Measurements from ENCODE around the gene CHRNB1. TPM values are rescaled to one million over a fixed set of nuclear protein-coding genes. Genes with fewer than 3 reads are reported as not detected.

Gene CHRNB1
- total and polyA plus RNA-seq, 12 donors, result 18.7 to 56.3 (median 36.9) TPM

DNA sequence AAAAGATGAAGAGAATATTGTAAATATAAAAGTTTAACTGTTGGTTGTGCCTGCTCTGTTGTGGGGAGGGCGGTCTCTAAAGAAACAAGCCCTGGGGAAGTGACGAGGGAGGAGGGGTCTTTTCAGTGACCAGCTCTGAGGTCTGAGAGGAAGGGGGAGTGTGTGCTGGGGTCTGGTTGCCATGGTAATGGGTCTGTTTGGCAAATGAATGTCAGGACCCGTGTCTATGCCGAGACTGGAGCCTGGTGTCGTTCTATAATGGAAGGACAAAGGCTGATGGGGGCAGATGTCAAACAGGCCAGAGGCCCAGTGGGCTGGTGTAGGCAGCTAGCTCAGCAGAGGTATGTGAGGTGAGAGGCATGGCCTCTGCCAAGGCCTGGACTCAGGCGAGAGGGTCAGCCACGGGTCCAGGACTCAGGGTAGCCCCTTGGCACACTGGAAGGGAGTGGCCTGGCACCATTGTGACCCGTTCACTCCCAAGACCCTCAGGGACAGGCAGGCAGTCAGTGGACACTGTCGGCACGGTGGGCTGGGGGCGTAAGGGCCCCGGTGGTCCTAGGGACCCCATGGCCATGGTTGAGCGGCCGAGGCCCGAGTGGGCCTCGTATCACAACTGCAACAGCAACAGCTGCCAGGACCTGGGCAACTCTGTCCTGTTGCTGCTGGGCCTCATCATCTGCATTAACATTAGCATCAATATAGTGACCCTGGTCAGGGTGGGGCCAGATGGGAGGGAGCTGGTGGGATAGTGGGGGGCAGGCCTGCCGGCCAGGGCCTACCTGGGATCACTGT lies 24.8 kb upstream of the CHRNB1 start, which contains the start of gene SPEM1:
Gene SPEM1 (plus strand): TSS at position 506 of the 792 bp plus-strand sequence. CDS start 61 bp downstream, at position 567.
- TF ChIP-seq POLR2A (IDR thresholded peaks at IDR 0.05), result no peak
- TF ChIP-seq, protein P1, sequence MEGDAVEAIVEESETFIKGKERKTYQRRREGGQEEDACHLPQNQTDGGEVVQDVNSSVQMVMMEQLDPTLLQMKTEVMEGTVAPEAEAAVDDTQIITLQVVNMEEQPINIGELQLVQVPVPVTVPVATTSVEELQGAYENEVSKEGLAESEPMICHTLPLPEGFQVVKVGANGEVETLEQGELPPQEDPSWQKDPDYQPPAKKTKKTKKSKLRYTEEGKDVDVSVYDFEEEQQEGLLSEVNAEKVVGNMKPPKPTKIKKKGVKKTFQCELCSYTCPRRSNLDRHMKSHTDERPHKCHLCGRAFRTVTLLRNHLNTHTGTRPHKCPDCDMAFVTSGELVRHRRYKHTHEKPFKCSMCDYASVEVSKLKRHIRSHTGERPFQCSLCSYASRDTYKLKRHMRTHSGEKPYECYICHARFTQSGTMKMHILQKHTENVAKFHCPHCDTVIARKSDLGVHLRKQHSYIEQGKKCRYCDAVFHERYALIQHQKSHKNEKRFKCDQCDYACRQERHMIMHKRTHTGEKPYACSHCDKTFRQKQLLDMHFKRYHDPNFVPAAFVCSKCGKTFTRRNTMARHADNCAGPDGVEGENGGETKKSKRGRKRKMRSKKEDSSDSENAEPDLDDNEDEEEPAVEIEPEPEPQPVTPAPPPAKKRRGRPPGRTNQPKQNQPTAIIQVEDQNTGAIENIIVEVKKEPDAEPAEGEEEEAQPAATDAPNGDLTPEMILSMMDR (IDR thresholded peaks at IDR 0.05), result no peak
- Histone ChIP-seq H3K9me3 (replicated peaks in 1 of 3) (no peaks in the 10 kb centered on the region), H3K36me3 (replicated peaks in 1 of 2) (no peaks in the 10 kb centered on the region), H3K4me1 (replicated peaks in 1 of 2) (no peaks in the 10 kb centered on the region), H3K4me3 (no peak within 1 kb of the TSS), H3K27me3 (no peaks in the 10 kb centered on the region), H3K27ac (no peak within 1 kb of the TSS)
- WGBS, 4 donors, result 44 to 75% (median 75%) methylated on average over 8 to 17 of the region's 17 CpGs
- no peak for DNase-seq
- intact Hi-C loops (cut with DNase I), result no loop called here

DNA sequence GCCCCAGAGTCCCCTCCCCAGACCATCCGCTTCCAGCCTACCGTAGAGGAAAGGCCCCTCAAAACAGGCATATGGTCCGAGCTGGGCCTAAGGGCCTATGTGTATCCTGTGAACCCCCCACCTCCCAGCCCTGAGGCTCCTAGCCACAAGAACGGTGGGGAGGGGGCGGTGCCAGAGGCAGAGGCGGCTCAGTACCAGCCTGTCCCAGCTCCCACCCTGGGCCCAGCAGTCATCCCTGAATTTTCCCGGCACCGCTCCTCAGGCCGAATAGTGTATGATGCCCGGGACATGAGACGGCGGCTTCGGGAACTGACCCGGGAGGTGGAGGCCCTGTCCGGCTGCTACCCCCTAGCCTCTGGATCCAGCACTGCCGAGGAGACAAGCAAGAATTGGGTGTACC lies 23.7 kb upstream of the CHRNB1 start:
- H3K9me3 ChIP-seq (replicated peaks in 1 of 3), result no peaks in the 10 kb centered on the region
- H3K36me3 ChIP-seq (replicated peaks in 1 of 2), result no peaks in the 10 kb centered on the region
- H3K4me3 ChIP-seq, result no peak overlapping the region
- 77 to 96% (median 93%) methylated on average over 2 to 16 of the region's 16 CpGs for WGBS, 4 donors
- intact Hi-C loops (cut with DNase I), result no loop called here
- no peaks in the 10 kb centered on the region for H3K27me3 ChIP-seq
- H3K27ac ChIP-seq, result no peak overlapping the region
- no peaks in the 10 kb centered on the region for H3K4me1 ChIP-seq (replicated peaks in 1 of 2)
- no peak for DNase-seq
- TF ChIP-seq, protein P1 (IDR thresholded peaks at IDR 0.05), result no peak
- TF ChIP-seq POLR2A (IDR thresholded peaks at IDR 0.05), result no peak

- Histone ChIP-seq H3K9me3 (replicated peaks in 1 of 3) (no peaks in the 10 kb centered on the region), H3K4me1 (replicated peaks in 1 of 2) (no peaks in the 10 kb centered on the region), H3K36me3 (replicated peaks in 1 of 2) (no peaks in the 10 kb centered on the region), H3K27ac (no peak overlapping the region), H3K27me3 (no peaks in the 10 kb centered on the region), H3K4me3 (no peak overlapping the region)
- no peak for DNase-seq
- TF ChIP-seq POLR2A (IDR thresholded peaks at IDR 0.05), result no peak
- TF ChIP-seq, protein P1 (IDR thresholded peaks at IDR 0.05), result no peak
- WGBS, 4 donors, result 57 to 74% (median 70%) methylated on average over 4 of the region's 4 CpGs
- intact Hi-C loops (cut with DNase I), result no loop called here
Measured at GRCh38 chr17:7423679-7424078, 21.2 kb upstream of the CHRNB1 start.

DNA sequence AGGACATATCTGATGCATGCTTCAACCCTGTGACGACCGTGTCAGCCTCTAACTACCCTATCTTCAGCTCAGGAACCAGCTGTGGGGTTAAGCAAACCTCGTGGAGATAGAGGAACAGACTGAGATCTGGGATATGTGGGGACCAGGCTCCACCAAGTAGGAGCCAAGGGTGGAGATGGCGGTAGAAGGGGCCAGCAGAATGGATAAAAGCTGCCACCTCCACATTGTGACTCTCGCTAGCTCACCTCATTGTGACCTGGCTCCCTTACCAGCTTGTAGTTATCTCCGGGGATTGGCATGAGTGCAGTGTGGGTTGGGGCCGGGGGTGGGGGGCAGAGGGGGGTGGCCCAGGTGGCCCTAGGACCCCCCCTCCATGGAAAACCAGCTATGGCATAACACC lies 19.5 kb upstream of the CHRNB1 start, which contains the start of gene SPEM2:
Gene SPEM2 (plus strand): TSS at position 301 of the 400 bp plus-strand sequence. CDS start 73 bp downstream, at position 374.
- DNase-seq, result no peak
- intact Hi-C loops (cut with DNase I), result no loop called here
- Histone ChIP-seq H3K4me1 (replicated peaks in 1 of 2) (no peaks in the 10 kb centered on the region), H3K27ac (no peak within 1 kb of the TSS), H3K36me3 (replicated peaks in 1 of 2) (no peaks in the 10 kb centered on the region), H3K27me3 (no peaks in the 10 kb centered on the region), H3K4me3 (no peak within 1 kb of the TSS), H3K9me3 (replicated peaks in 1 of 3) (no peaks in the 10 kb centered on the region)
- 65 to 81% (median 78%) methylated on average over 4 to 7 of the region's 7 CpGs for WGBS, 4 donors
- TF ChIP-seq POLR2A (IDR thresholded peaks at IDR 0.05), result no peak
- TF ChIP-seq, protein P1 (IDR thresholded peaks at IDR 0.05), result no peak

Measured in adrenal gland (tissue), 12 donors.